KOPT-K1 (cell line): ENCODE results near the gene UBAC2.

Experiments used
- H3K27ac ChIP-seq: fragments of 200-600 bp; sonication (generic); 2 replicates; pipeline ENCODE4 v1.5.1; 2016; ENCODE audit warnings: antibody characterized with exemption, mild to moderate bottlenecking, low read depth, low read length; ENCODE audit not compliant: poor library complexity, severe bottlenecking
- H3K36me3 ChIP-seq: fragments of 200-600 bp; sonication (generic); 2 replicates; pipeline ENCODE4 v1.5.1; 2017; ENCODE audit warnings: antibody characterized with exemption, mild to moderate bottlenecking, low read length, moderate library complexity; ENCODE audit not compliant: insufficient read depth
- H3K9me3 ChIP-seq: fragments of 200-600 bp; sonication (generic); 2 replicates; pipeline ENCODE4 v1.5.1; 2017; ENCODE audit warnings: antibody characterized with exemption, low read length, mild to moderate bottlenecking; ENCODE audit not compliant: insufficient read depth, poor library complexity, severe bottlenecking

The UBAC2 gene

DNA sequence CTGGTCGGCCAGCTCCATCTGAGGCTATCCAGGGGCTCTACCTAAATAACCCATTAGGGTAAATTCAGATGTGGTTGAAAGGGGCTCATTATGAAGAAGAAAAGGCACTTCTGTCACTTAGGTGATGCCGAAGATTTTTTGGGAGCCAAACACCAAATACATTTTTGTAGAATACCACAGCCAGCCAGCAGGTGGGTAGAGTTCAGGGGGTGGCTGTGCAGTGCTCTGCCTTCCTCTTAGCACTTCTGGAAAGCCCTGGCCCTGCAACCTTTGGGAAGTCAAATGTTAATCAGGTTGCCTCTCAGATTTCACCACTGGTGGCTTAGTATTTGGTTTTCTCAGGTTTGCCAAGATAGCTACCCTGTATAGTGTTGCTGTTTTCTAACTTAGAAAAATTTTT lies 76.1 kb downstream of the UBAC2 start:
- peaks cover 50% of the 10 kb centered on the region for H3K36me3 ChIP-seq
- H3K27ac ChIP-seq: no peak overlapping the region
- H3K9me3 ChIP-seq: peaks cover 9% of the 10 kb centered on the region

DNA sequence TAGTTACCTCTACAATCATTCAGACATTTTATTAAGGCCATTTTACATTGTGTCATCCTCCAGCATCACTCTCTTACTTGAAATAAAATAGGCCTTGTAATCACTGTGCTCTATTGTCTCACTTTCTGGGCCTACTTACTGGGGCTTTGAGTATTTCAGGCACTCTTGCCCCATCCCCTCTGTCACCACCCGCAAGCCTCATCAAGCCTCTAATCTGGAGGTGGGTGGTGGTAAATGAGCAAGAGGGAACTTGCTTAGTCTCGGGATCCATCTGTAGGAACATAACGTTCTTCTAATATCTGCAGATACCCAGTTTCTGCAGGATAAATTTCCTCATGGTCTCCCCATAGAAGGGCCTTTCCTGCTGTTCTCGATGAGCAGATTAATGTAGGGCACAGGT lies 77.0 kb downstream of the UBAC2 start:
- H3K36me3 ChIP-seq: peaks cover 44% of the 10 kb centered on the region
- H3K9me3 ChIP-seq: peaks cover 2% of the 10 kb centered on the region
- peak overlapping the region; percentile 26 for H3K27ac ChIP-seq

DNA sequence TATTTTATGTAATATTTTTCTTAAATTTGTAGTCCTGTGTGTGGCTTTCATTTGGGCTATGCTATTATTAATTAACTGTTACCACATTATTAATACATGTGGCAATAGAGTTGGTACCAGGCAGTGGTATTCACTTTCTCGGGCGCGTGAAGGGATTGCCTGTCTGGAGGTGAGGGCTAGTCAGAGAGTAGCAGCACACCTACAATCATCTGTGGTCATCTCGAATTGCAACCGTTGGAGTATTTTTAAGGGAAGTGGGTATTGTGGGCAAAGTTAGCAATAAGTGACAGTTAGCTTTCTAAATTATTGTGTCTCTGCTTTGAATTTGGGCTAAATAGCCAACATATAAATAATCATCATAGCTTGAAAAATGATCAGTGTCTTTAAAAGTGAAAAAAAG lies 77.5 kb downstream of the UBAC2 start:
- Histone ChIP-seq H3K36me3 (peaks cover 43% of the 10 kb centered on the region), H3K27ac (peak overlapping the region; percentile 26), H3K9me3 (no peaks in the 10 kb centered on the region)

DNA sequence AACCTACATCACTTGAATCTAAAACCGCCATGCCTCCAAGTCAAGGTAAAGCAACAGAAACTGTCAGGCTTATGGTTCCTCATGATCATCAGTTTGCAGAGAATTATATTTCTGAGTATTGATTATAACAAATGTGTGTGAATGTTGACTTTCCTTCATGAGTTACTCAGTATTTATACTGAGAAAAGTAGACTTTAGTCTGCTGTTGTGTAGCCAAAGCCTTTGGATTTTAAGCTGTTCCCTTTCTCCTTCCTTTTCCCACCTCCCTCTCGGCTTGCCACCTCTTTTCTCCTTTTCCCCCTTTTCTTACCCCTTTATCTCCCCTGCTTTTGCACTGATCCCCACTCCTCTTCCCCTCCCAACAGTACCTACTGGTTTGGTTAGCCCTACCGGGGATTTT lies 78.2 kb downstream of the UBAC2 start:
- H3K36me3 ChIP-seq: peaks cover 43% of the 10 kb centered on the region
- no peaks in the 10 kb centered on the region for H3K9me3 ChIP-seq
- H3K27ac ChIP-seq: peak overlapping the region; percentile 26

DNA sequence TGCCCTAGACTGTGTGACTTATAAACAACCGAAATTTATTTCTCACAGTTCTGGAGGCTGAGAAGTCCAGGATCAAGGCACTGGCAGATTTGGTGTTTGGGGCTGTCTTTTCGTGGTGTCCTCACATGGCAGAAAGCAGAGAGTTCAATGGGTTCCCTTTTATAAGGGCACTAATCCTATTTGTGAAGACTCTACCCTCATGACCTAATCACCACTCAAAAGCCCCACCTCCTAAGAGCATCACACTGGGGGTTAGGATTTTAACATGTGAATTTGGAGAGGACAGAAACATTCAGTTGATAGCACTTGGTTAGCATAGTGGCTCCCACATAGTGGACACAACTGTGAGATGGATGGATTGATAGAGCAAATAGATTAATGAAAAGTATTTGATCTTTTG lies 79.0 kb downstream of the UBAC2 start:
- Histone ChIP-seq H3K27ac (peak overlapping the region; percentile 26), H3K36me3 (peaks cover 43% of the 10 kb centered on the region), H3K9me3 (no peaks in the 10 kb centered on the region)

DNA sequence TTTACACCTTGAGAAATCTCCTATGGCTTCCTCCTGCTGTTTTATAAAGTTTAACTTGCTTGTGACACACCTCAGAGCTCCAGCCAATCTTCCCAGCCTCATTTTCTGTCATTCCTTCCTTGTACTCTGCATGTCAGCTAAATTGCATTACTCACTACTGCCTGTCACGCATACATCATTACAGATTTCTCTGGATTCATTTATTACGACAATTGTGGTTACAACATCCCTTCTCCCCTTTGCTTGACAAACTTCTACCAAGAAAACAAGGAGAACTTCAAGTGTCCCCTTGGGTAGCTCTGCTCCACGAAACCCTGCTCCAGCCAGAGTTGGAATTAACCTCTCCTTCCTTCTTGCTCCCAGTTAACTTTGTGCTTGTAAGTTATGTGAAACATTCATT lies 79.5 kb downstream of the UBAC2 start:
- no peak overlapping the region for H3K27ac ChIP-seq
- no peaks in the 10 kb centered on the region for H3K9me3 ChIP-seq

DNA sequence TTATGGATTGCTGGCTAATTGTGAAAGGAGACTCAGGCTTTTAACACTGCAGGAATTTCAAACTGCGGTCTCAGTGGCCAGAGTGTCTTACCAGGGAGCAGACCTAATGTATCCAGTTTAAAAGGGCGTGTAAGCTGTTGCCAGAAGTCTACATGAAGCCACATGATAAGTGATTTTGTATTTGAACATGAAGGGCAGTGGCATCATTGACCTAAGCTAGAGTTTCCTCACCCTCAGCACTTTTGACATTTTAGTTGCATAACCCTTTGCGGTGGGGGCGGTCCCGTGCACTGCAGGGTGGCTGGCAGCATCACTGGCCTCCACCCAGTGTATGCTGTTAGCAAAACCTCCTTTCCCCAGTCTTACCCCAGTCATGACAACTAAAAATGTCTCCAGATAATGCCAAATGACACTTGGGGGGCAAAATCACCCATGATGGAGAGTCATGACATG lies 81.2 kb downstream of the UBAC2 start:
- no peaks in the 10 kb centered on the region for H3K9me3 ChIP-seq
- no peak overlapping the region for H3K27ac ChIP-seq
- H3K36me3 ChIP-seq: peaks cover 30% of the 10 kb centered on the region

More for the DNA sequence above, 79.5 kb downstream of the UBAC2 start:
- peaks cover 43% of the 10 kb centered on the region for H3K36me3 ChIP-seq

DNA sequence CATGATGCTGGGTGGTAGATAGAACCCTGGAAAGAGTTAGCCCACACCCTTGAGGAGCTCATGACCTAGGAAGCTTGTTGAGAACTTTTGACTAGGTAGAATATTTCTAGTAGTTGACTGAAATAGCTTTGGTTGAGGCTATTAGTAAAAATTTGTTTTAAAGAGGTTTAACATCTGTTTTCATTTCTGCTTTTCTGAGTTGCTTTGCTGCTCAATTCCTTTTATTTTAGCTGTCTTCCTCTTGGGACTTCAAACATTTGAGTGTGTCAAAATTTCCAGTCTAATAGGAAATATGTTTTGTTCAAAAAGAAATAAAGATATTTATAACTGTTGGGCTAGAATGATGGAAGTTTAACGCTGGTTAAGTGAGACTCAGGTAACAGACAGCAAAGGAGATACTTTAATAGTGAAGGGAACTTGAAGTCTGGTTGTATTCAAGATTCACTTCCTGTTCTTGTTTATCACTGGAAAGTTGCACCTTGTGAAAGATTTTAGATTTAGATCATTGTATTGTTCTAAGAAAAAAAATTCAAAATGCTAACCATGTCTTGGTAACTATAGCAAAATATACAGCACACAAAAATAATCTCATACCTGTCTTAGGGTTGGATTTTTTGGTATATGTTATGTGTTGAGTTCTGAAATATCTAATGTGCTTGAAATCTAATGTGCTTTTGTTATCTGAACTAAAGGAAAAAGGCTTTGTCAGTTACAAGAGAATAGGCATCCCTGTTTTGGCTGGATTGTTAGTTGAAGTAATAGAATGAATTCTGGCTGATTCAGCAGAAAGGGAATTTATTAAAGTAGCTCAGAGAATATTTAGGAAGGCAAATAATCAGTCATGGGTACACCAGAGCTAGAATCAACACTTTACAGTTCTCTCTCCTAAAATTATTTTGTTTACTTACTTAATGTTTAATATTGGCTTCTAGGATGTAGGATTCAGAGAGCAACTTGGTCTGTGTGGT lies 81.9 kb downstream of the UBAC2 start:
- Histone ChIP-seq H3K27ac (no peak overlapping the region), H3K9me3 (no peaks in the 10 kb centered on the region), H3K36me3 (peaks cover 36% of the 10 kb centered on the region)

DNA sequence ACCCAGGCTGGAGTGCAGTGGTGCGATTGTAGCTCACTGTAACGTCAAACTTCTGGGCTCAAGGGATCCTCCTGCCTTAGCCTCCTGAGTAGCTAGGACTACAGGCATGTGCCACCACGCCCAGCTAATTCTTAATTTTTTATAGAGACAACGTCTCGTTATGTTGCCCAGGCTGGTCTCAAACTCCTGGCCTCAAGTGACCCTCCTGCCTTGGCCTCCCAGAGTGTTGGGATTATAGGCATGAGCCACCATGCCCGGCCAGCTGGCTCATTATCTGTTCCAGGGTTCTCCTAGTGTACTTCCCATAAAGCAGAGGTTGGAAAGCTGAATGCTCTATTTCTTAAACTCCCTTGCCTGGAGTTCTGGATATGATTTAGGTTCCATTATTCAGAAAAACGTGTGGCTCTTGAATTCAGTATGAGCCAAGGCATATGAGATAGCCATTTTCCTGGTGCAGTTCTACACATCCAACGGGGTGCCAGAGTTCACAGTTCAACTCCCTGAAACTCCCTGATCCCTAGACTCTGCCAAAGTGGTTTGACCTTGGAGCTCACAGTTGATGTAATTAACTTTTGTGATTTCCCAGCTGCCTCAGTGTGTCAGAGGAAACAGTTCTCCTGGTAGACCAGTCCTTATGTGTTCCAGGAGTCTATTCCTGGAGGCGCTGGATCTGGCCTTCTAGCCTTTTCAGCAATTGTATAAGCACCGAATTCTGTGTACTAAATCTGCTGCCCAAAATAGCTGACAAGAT lies 85.0 kb downstream of the UBAC2 start:
- H3K9me3 ChIP-seq: no peaks in the 10 kb centered on the region
- no peak overlapping the region for H3K27ac ChIP-seq
- peaks cover 38% of the 10 kb centered on the region for H3K36me3 ChIP-seq

DNA sequence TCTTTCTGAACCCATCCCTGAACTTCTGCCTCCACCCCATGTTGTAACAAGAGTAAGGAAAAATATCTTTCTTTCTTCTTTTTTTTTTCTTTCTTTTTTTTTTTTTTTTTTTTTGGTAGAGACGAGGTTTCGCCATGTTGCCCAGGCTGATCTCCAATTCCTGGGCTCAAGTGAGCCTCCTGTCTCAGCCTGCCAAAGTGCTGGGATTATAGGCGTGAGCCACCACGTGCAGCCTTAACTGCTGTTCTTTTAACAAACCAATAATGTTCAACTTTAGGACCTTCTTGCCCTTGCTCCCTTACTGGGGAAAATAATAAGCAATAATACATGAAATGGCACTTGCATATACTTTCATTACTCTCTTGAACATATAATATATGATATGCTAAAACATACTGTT lies 86.9 kb downstream of the UBAC2 start:
- Histone ChIP-seq H3K36me3 (peaks cover 26% of the 10 kb centered on the region), H3K9me3 (no peaks in the 10 kb centered on the region), H3K27ac (no peak overlapping the region)

DNA sequence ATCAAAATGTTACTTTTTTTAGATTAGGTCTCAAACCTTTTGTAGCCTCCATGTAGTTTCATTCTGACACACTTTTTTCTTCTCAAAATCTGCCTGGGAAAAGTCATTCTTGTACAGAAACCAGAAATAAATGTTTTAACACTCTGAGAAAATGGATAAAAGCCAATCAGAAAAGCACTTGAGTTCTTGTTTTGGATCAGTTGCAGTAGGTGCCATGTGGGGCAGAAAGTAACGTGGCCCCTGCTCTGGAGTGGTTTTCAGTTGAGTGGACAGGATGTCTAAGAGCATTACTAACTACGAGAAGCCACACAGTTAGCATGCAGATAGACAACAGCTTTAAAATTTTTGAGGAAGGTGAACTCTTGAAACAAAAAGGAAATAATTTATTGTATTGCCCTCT lies 87.4 kb downstream of the UBAC2 start:
- Histone ChIP-seq H3K9me3 (no peaks in the 10 kb centered on the region), H3K27ac (no peak overlapping the region), H3K36me3 (peaks cover 26% of the 10 kb centered on the region)

DNA sequence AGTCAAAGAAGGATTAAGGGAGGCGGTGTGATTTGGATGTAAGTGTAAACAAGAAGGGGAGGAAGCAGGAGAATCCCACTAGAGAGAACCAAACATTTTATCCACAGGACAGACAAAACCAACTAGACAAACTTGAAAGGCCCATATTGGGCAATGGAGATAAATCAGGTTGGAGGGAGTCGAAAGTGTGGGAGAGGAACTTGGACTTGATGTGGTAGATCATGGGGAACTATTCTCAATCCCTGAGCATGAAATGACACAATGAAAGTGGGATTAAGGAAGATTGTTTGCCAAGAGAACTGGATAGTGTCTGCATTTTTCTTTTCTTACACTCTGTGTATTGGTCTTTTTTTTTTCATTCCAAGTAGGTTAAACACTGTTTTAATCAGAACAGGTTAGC lies 88.6 kb downstream of the UBAC2 start:
- no peaks in the 10 kb centered on the region for H3K9me3 ChIP-seq
- peaks cover 26% of the 10 kb centered on the region for H3K36me3 ChIP-seq
- H3K27ac ChIP-seq: no peak overlapping the region

DNA sequence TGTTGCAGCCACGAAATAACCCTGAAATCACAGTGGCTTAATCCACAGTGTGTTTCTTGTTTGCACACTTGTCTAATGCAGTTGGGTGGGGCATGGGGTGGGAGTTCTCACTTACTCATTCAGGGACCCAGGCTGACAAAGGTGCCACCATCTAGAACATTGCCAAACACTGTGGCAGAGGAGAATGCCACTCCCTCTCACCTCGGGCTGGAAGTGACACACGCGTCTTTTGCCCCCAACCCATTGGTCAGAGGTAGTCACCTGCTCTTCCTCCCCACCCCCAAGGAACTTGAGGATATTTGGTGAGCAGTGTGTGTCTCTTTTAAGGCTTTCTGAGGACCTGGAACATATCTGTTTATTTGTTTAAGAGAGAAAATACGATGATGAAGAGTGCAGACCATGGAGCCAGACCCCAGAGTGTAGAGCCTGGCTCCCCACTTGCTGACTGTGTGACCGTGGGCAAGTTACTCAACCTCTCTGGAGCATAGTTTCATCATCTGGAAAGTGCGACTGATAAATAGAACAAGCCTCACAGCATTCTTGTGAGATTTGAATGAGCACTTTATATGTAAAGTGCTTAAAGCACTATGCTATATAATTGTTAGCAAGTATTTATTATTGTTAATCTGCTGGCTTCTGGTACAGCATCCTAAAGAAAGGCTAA lies 89.2 kb downstream of the UBAC2 start:
- H3K36me3 ChIP-seq: peaks cover 27% of the 10 kb centered on the region
- no peak overlapping the region for H3K27ac ChIP-seq
- no peaks in the 10 kb centered on the region for H3K9me3 ChIP-seq

DNA sequence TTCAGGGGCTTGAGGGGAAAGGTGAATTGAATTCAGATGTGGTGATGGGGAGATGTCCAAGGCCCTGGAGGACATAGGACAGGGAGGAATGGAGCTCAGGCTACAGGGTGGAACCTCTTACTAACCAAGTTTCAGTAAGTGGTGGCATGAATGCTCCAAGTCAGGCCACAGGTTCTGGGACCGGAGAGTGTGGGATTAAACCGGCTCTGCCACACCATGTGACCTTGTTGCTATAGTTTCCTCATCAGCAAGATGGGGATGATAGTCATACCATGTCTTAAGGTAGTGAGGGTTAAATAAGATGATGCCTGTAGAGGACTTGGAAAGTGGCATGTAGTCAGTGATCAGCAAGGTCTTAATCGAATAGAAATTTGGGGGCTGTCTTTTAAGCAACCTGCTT lies 90.2 kb downstream of the UBAC2 start:
- Histone ChIP-seq H3K9me3 (no peaks in the 10 kb centered on the region), H3K27ac (no peak overlapping the region), H3K36me3 (peaks cover 37% of the 10 kb centered on the region)

DNA sequence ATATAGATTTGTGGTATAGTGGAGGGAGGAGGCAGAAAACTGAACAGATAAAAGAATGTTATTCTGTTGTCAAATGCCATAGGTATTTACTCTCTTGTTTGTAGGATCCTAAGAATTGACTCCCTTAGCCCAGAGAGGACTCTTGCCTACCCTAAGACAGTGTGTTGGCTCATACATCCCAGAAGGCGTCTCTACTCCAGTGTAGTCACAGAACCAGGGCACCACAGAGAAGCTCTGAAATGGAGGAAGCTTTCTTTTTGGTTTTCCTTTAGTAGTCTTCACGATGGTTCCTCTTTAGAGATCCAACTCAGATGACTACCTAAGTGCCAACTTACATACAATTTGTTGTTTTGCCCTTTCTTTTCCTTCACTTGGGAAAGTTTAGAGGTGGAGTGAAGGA lies 92.5 kb downstream of the UBAC2 start:
- no peaks in the 10 kb centered on the region for H3K9me3 ChIP-seq
- H3K36me3 ChIP-seq: peaks cover 26% of the 10 kb centered on the region
- no peak overlapping the region for H3K27ac ChIP-seq
